ENCODE data around the gene CRY1. TPM values are rescaled to one million over a fixed set of nuclear protein-coding genes. Genes with fewer than 3 reads are reported as not detected.
"Not testable (repeated sequence)": the region's sequence is repeated elsewhere in the genome, so short reads cannot be mapped to it uniquely, and the experiment has no call there.

CRY1 gene
- total RNA-seq, 2 experiments from 2014 or later, result 29.3 to 30.3 TPM

DNA sequence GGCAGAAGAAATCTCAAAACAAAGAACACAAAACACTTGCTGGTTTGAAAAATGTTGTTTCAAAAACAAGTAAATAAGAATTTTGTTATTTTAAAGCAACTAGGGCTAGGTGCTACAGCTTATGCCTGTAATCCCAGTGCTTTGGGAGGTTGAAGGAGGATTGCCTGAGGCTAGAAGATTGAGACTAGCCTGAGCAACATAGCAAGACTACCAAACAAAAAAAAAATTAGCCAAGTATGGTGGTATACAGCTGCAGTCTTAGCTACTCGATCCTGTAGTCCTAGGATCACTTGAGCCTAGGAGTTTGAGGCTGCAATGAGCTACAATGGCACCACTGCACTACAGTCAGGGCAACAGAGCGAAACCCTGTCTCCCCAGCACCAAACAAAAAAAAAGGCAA is 73.8 kb downstream of the CRY1 start:
- Mint-ChIP-seq H3K27ac (no peak overlapping the region), H3K27me3 (no peaks in the 10 kb centered on the region), H3K4me1 (peaks cover 6% of the 10 kb centered on the region), H3K9me3 (no peaks in the 10 kb centered on the region), H3K36me3 (peaks cover 30% of the 10 kb centered on the region), H3K4me3 (no peak overlapping the region)
- DNase-seq, result no peak

GRCh38 chr12:107017042-107017441 is 76.3 kb downstream of the CRY1 start:
- H3K27ac Mint-ChIP-seq, result no peak overlapping the region
- no peaks in the 10 kb centered on the region for H3K4me1 Mint-ChIP-seq
- no peak for DNase-seq
- H3K9me3 Mint-ChIP-seq, result no peaks in the 10 kb centered on the region
- peaks cover 35% of the 10 kb centered on the region for H3K36me3 Mint-ChIP-seq
- no peak overlapping the region for H3K4me3 Mint-ChIP-seq
- H3K27me3 Mint-ChIP-seq, result no peaks in the 10 kb centered on the region

- Mint-ChIP-seq H3K36me3 (peaks cover 30% of the 10 kb centered on the region), H3K27ac (no peak overlapping the region), H3K4me1 (no peaks in the 10 kb centered on the region), H3K27me3 (no peaks in the 10 kb centered on the region), H3K9me3 (no peaks in the 10 kb centered on the region), H3K4me3 (no peak overlapping the region)
- no peak for DNase-seq
These were observed 79.3 kb downstream of the CRY1 start for GRCh38 chr12:107014055-107014454.

- Mint-ChIP-seq H3K4me3 (no peak overlapping the region), H3K27me3 (no peaks in the 10 kb centered on the region), H3K4me1 (no peaks in the 10 kb centered on the region), H3K27ac (no peak overlapping the region), H3K36me3 (peaks cover 35% of the 10 kb centered on the region), H3K9me3 (no peaks in the 10 kb centered on the region)
- DNase-seq, result no peak
These were observed 80.5 kb downstream of the CRY1 start for GRCh38 chr12:107012736-107013425.

DNA sequence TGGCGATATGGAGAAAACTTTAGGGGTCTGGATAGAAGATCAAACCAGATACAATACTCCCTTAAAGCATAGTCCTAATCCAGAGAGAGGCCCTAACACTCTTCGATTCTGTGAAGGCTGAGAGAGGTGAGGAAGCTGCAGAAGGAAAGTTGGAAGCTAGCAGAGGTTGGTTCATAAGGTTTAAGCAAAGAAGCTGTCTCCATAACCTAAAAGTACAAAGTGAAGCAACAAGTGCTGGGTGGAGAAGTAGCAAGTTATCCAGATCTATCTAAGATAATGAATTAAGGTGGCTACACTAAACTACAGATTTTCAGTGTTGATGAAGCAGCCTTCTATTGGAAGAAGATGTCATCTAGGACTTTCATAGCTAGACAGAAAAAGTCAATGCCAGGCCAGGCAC is 81.8 kb downstream of the CRY1 start:
- Mint-ChIP-seq H3K27me3 (no peaks in the 10 kb centered on the region), H3K4me3 (no peak overlapping the region), H3K4me1 (no peaks in the 10 kb centered on the region), H3K27ac (no peak overlapping the region), H3K36me3 (peaks cover 25% of the 10 kb centered on the region), H3K9me3 (no peaks in the 10 kb centered on the region)
- no peak for DNase-seq

DNA sequence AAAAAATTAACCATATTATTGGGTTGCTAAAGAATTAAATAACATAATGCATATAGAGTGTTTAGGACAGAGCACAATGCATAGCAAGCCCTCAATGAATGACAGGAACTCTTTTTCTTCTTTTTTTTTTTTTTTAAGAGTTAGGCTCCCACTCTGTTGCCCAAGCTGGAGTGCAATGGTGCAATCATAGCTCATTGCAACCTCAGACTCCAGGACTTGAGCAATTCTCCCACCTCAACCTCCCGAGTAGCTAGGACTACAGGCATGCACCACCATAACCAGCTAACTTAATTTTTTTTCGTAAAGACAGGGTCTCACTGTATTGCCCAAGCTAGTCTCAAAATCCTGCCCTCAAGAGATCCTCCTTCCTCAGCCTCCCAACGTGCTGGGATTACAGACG is 85.9 kb downstream of the CRY1 start:
- Mint-ChIP-seq H3K9me3 (no peaks in the 10 kb centered on the region), H3K36me3 (peaks cover 30% of the 10 kb centered on the region), H3K4me3 (no peak overlapping the region), H3K27ac (no peak overlapping the region), H3K4me1 (no peaks in the 10 kb centered on the region), H3K27me3 (no peaks in the 10 kb centered on the region)
- DNase-seq, result no peak

DNA sequence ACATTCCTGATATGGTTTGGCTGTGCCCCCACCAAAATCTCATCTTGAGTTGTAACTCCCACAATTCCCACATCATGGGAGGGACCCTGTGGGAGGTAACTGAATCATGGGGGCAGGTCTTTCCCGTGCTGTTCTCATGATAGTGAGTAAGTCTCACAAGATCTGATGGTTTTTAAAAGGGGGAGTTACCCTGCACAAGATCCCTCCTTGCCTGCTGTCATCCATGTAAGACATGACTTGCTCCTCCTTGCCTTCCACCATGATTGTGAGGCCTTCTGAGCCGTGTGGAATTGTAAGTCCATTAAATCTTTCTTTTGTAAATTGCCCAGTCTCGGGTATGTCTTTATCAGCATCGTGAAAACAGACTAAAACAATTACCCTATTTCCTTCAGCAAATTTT is 90.7 kb downstream of the CRY1 start:
- not testable (repeated sequence) for H3K27ac Mint-ChIP-seq, H3K27me3 Mint-ChIP-seq, DNase-seq, H3K4me3 Mint-ChIP-seq, H3K9me3 Mint-ChIP-seq, H3K4me1 Mint-ChIP-seq
- H3K36me3 Mint-ChIP-seq, result peaks cover 22% of the 10 kb centered on the region

- DNase-seq, result no peak
- Mint-ChIP-seq H3K4me3 (no peak overlapping the region), H3K27me3 (no peaks in the 10 kb centered on the region), H3K36me3 (peaks cover 29% of the 10 kb centered on the region), H3K9me3 (no peaks in the 10 kb centered on the region), H3K4me1 (no peaks in the 10 kb centered on the region), H3K27ac (no peak overlapping the region)
These were observed 93.9 kb downstream of the CRY1 start for GRCh38 chr12:106999446-106999845.

DNA sequence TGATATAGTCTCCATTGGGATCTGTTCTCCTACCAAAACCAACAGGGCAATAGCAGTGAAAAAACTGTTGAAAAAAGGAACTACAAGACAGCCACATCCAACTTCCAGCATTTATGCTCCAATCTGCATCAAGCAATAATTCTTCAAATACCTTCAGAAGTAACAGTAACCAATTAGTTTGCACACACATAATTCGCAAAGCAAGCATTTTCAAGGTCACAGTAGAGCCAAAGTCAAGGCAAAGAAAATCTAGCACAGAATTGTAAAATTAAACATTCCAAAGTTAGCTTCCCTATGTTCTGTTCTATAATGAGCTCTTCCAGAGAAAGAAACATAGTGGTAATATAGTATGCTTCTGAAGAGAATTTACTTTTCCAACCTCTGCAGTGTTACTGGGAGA is 95.4 kb downstream of the CRY1 start:
- no peaks in the 10 kb centered on the region for H3K9me3 Mint-ChIP-seq
- H3K36me3 Mint-ChIP-seq, result peaks cover 25% of the 10 kb centered on the region
- H3K27me3 Mint-ChIP-seq, result no peaks in the 10 kb centered on the region
- DNase-seq, result no peak
- no peak overlapping the region for H3K27ac Mint-ChIP-seq
- H3K4me3 Mint-ChIP-seq, result no peak overlapping the region
- no peaks in the 10 kb centered on the region for H3K4me1 Mint-ChIP-seq

- peaks cover 19% of the 10 kb centered on the region for H3K36me3 Mint-ChIP-seq
- not testable (repeated sequence) for H3K9me3 Mint-ChIP-seq, H3K27ac Mint-ChIP-seq, H3K4me1 Mint-ChIP-seq, DNase-seq, H3K4me3 Mint-ChIP-seq, H3K27me3 Mint-ChIP-seq
These were observed 97.2 kb downstream of the CRY1 start for GRCh38 chr12:106996102-106996501.

- Mint-ChIP-seq H3K4me3 (no peak overlapping the region), H3K36me3 (peaks cover 15% of the 10 kb centered on the region), H3K9me3 (no peaks in the 10 kb centered on the region), H3K4me1 (no peaks in the 10 kb centered on the region), H3K27ac (no peak overlapping the region), H3K27me3 (no peaks in the 10 kb centered on the region)
- no peak for DNase-seq
These were observed 98.6 kb downstream of the CRY1 start for GRCh38 chr12:106994579-106995220.

DNA sequence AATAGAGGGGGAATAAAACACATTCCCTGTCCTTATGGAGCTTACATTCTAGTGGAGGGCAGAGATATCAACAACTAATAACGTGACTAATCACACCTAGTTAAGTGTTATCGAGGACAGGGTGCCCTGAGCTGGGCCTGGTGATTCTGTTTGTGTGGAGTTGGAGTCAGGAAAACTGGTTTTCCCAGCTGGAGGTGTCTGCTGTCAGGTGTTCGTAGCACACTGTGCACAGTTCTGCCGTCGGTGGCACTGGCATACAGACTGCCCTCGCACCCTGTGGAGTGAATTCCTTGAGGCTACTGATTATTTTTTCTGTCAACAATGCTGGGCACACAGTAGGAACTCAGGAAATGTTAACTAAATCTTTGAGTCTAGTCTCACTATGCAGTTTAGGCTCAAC is 105.5 kb downstream of the CRY1 start:
- Mint-ChIP-seq H3K36me3 (peaks cover 26% of the 10 kb centered on the region), H3K9me3 (peaks cover 14% of the 10 kb centered on the region)

DNA sequence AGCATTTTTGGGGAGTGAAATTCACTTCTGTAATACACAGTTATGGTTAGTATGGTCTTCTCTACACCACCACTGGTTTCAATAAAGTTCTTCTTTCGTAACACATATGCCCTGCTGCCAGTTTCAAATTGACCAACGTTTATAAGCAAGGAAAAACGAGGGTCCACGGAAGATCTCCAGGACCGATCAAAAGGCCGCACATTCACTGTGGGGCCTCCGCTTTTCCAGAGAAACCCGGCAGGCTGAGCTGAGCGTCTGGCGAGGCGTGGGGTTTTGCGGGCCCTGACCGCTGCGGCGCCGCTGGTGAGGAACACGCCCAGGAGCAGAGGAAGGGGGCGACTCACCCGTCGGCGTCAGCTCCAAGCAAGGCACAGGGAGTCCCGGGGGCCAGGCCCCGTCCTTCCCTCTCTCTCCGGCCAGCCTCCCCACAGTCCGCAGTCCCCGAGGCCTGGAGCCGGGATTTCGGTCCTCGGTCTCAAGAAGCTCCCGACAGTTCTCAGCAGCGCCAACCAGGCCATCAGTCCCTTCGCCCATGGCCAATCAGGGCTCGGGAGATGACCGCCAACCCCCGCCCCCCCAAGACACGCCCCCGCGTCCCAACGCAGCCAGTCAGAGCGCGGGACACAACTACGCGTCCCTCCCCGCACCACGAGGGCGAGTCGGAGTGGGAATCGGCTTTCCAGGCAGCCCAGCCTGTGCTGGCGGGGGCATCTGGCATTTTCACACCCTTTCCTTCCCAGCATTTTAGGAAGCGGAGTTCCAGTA is 106.5 kb downstream of the CRY1 start, which contains the start of gene MTERF2:
Gene MTERF2, minus strand, starts transcription at position 522 of the 765 bp plus-strand sequence. CDS start 8,432 bp downstream, outside the sequence.
- peaks cover 34% of the 10 kb centered on the region for H3K4me1 Mint-ChIP-seq
- no peaks in the 10 kb centered on the region for H3K27me3 Mint-ChIP-seq
- H3K9me3 Mint-ChIP-seq, result peaks cover 14% of the 10 kb centered on the region
- peaks cover 26% of the 10 kb centered on the region for H3K36me3 Mint-ChIP-seq
- peak within 1 kb of the TSS; percentile 86 for H3K27ac Mint-ChIP-seq
- peak; percentile 81 for DNase-seq
- H3K4me3 Mint-ChIP-seq, result peak within 1 kb of the TSS; percentile 89

More for the DNA sequence above, 105.5 kb downstream of the CRY1 start:
- H3K4me1 Mint-ChIP-seq, result peaks cover 30% of the 10 kb centered on the region
- no peaks in the 10 kb centered on the region for H3K27me3 Mint-ChIP-seq
- no peak overlapping the region for H3K27ac Mint-ChIP-seq
- H3K4me3 Mint-ChIP-seq, result peak overlapping the region; percentile 89
- DNase-seq, result no peak

GRCh38 chr12:106986135-106986534 is 107.2 kb downstream of the CRY1 start:
- Mint-ChIP-seq H3K4me1 (peaks cover 34% of the 10 kb centered on the region), H3K27ac (no peak overlapping the region), H3K36me3 (peaks cover 26% of the 10 kb centered on the region), H3K27me3 (no peaks in the 10 kb centered on the region), H3K4me3 (peak overlapping the region; percentile 89), H3K9me3 (peaks cover 14% of the 10 kb centered on the region)
- DNase-seq, result no peak

- peaks cover 34% of the 10 kb centered on the region for H3K4me1 Mint-ChIP-seq
- H3K9me3 Mint-ChIP-seq, result peaks cover 14% of the 10 kb centered on the region
- H3K27ac Mint-ChIP-seq, result no peak overlapping the region
- H3K4me3 Mint-ChIP-seq, result peak overlapping the region; percentile 89
- peaks cover 26% of the 10 kb centered on the region for H3K36me3 Mint-ChIP-seq
- DNase-seq, result no peak
- H3K27me3 Mint-ChIP-seq, result no peaks in the 10 kb centered on the region
These were observed 107.9 kb downstream of the CRY1 start for GRCh38 chr12:106985479-106985878.
